ENCODE data around the gene NEK6.
A peak's percentile ranks its signal among the peaks of the same experiment; 100 is the strongest.

Gene NEK6

GRCh38 chr9:124212381-124213050 lies 45.2 kb upstream of the NEK6 start:
- H3K27me3 Mint-ChIP-seq (ENCODE audit: low read depth), result peaks cover 18% of the 10 kb centered on the region

GRCh38 chr9:124213396-124213795 lies 44.4 kb upstream of the NEK6 start:
- Mint-ChIP-seq H3K36me3 (ENCODE audit: low read depth) (no peaks in the 10 kb centered on the region), H3K27ac (peak overlapping the region in 1 of 3 experiments; percentile 75), H3K27me3 (ENCODE audit: low read depth) (peaks cover 18% of the 10 kb centered on the region), H3K4me3 (no peak overlapping the region), H3K4me1 (no peaks in the 10 kb centered on the region), H3K9me3 (peaks cover 3% of the 10 kb centered on the region)
- TF ChIP-seq CTCF (IDR thresholded peaks at IDR 0.05; ENCODE audit: unreplicated experiment in 3 of 3), result no peak

More at GRCh38 chr9:124212381-124213050, 45.2 kb upstream of the NEK6 start:
- H3K4me1 Mint-ChIP-seq, result no peaks in the 10 kb centered on the region
- no peaks in the 10 kb centered on the region for H3K36me3 Mint-ChIP-seq (ENCODE audit: low read depth)
- H3K4me3 Mint-ChIP-seq, result no peak overlapping the region
- H3K9me3 Mint-ChIP-seq, result peaks cover 3% of the 10 kb centered on the region
- TF ChIP-seq CTCF (IDR thresholded peaks at IDR 0.05; ENCODE audit: unreplicated experiment in 3 of 3), result no peak
- peak overlapping the region in 1 of 3 experiments; percentile 75 for H3K27ac Mint-ChIP-seq

- no peaks in the 10 kb centered on the region for H3K9me3 Mint-ChIP-seq
- no peaks in the 10 kb centered on the region for H3K4me1 Mint-ChIP-seq
- TF ChIP-seq CTCF (IDR thresholded peaks at IDR 0.05; ENCODE audit: unreplicated experiment in 3 of 3), result no peak
- no peak overlapping the region for H3K4me3 Mint-ChIP-seq
- H3K36me3 Mint-ChIP-seq (ENCODE audit: low read depth), result no peaks in the 10 kb centered on the region
- peaks cover 14% of the 10 kb centered on the region for H3K27me3 Mint-ChIP-seq (ENCODE audit: low read depth)
- no peak overlapping the region for H3K27ac Mint-ChIP-seq
Observed at GRCh38 chr9:124214116-124214515, 43.6 kb upstream of the NEK6 start.

GRCh38 chr9:124214596-124215367 lies 43.0 kb upstream of the NEK6 start:
- Mint-ChIP-seq H3K9me3 (no peaks in the 10 kb centered on the region), H3K4me1 (no peaks in the 10 kb centered on the region), H3K36me3 (ENCODE audit: low read depth) (no peaks in the 10 kb centered on the region), H3K27ac (no peak overlapping the region), H3K27me3 (ENCODE audit: low read depth) (peaks cover 14% of the 10 kb centered on the region), H3K4me3 (no peak overlapping the region)
- TF ChIP-seq CTCF (IDR thresholded peaks at IDR 0.05; ENCODE audit: unreplicated experiment in 3 of 3), result no peak

GRCh38 chr9:124215368-124215910 lies 42.3 kb upstream of the NEK6 start:
- H3K27me3 Mint-ChIP-seq (ENCODE audit: low read depth), result peaks cover 14% of the 10 kb centered on the region
- no peak overlapping the region for H3K4me3 Mint-ChIP-seq
- no peak overlapping the region for H3K27ac Mint-ChIP-seq
- no peaks in the 10 kb centered on the region for H3K36me3 Mint-ChIP-seq (ENCODE audit: low read depth)
- H3K9me3 Mint-ChIP-seq, result no peaks in the 10 kb centered on the region
- TF ChIP-seq CTCF (IDR thresholded peaks at IDR 0.05; ENCODE audit: unreplicated experiment in 3 of 3), result no peak
- H3K4me1 Mint-ChIP-seq, result no peaks in the 10 kb centered on the region
